Panc1 (cell line): ENCODE data around the gene HBG2.

Source experiments
- POLR2AphosphoS5 ChIP-seq: IDR thresholded peaks from 2 replicates; pipeline ENCODE4 v1.6.1; 2012; ENCODE audit warnings: mild to moderate bottlenecking, low read depth, low read length, moderate library complexity
- SIN3A ChIP-seq: IDR thresholded peaks from 2 replicates; pipeline ENCODE4 v1.6.1; 2012; ENCODE audit warnings: low read depth, mild to moderate bottlenecking, low read length, moderate library complexity, borderline replicate concordance; ENCODE audit not compliant: insufficient read depth
- TCF7L2 ChIP-seq: IDR thresholded peaks from 2 replicates; pipeline ENCODE4 v1.6.1; 2011; ENCODE audit warnings: mild to moderate bottlenecking, low read depth, low read length, inconsistent platforms
- TF ChIP-seq, protein P1 (sequence below): fragments of 450-650 bp; IDR thresholded peaks from 2 replicates; pipeline ENCODE4 v1.5.1; 2017; ENCODE audit warnings: mild to moderate bottlenecking

DNA sequence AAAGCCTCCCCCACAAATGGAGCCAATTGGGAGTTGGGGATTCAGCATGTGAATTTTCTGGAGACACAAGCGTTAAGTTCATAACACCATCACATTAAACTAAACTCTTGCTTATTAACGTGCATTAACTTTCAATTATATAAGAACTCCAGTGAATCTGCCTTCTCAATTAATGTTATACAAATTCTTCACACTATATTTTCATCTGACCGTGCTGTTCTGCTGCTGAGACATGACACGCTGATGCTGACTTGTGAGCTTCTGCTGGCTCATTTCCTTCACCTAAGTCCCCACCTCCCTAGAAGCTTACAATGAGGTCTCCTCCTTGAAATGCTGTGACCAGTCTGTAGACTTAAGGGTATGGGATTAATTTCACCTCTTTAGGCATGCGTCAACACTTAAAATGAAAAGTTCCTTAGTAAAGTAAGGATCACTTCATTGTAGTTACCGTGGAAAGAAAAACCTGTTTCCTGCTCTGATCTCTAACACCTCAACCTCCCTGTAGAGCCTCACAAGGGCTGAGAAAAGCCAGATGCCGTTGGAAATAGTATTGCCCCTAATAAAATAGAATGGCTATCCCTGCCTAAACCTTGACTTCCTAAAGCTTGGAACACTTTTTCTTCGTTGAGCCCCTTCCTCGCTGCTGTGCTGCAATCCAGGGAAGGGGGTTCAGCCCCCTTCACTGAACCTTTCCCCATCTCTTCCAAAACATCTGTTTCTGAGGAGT lies 2.2 kb downstream of the HBG2 start:
- TF ChIP-seq, protein P1, sequence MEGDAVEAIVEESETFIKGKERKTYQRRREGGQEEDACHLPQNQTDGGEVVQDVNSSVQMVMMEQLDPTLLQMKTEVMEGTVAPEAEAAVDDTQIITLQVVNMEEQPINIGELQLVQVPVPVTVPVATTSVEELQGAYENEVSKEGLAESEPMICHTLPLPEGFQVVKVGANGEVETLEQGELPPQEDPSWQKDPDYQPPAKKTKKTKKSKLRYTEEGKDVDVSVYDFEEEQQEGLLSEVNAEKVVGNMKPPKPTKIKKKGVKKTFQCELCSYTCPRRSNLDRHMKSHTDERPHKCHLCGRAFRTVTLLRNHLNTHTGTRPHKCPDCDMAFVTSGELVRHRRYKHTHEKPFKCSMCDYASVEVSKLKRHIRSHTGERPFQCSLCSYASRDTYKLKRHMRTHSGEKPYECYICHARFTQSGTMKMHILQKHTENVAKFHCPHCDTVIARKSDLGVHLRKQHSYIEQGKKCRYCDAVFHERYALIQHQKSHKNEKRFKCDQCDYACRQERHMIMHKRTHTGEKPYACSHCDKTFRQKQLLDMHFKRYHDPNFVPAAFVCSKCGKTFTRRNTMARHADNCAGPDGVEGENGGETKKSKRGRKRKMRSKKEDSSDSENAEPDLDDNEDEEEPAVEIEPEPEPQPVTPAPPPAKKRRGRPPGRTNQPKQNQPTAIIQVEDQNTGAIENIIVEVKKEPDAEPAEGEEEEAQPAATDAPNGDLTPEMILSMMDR = no peak
- TF ChIP-seq TCF7L2 = no peak
- TF ChIP-seq POLR2AphosphoS5 = no peak
- TF ChIP-seq SIN3A = no peak
